ENCODE results near the gene CACNA1C. TPM values are rescaled to one million over a fixed set of nuclear protein-coding genes. Genes with fewer than 3 reads are reported as not detected.

The CACNA1C gene
- total RNA-seq, 4 donors from 2014 or later, result 9.7 to 42.1 (median 18.1) TPM

DNA sequence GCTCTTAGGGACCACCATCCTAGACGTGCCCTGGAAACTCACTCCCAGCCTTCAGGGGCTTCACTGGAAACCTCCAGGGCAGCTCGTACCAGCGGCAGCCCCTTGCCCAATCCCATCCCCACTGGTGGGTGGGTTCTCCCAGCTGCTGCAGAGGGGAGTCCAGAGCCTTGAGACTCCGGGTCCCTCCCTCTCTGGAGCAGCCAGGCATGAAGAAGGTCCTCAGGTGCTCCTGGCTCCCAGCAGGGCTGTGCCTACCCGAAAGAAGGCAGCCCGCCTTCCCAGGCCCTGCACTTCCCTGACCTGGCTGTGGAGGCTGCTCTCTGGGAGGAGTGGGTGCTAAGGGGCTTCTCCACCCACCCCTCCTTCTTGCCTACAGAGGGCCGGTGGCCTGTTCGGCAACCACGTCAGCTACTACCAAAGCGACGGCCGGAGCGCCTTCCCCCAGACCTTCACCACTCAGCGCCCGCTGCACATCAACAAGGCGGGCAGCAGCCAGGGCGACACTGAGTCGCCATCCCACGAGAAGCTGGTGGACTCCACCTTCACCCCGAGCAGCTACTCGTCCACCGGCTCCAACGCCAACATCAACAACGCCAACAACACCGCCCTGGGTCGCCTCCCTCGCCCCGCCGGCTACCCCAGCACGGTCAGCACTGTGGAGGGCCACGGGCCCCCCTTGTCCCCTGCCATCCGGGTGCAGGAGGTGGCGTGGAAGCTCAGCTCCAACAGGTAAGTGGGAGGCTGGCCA is 626.5 kb downstream of the CACNA1C start:
- Histone ChIP-seq H3K27me3 (no peaks in the 10 kb centered on the region), H3K4me3 (no peak overlapping the region), H3K27ac (no peak overlapping the region), H3K9me3 (no peaks in the 10 kb centered on the region), H3K36me3 (no peaks in the 10 kb centered on the region), H3K4me1 (no peaks in the 10 kb centered on the region)
- TF ChIP-seq, protein P1, sequence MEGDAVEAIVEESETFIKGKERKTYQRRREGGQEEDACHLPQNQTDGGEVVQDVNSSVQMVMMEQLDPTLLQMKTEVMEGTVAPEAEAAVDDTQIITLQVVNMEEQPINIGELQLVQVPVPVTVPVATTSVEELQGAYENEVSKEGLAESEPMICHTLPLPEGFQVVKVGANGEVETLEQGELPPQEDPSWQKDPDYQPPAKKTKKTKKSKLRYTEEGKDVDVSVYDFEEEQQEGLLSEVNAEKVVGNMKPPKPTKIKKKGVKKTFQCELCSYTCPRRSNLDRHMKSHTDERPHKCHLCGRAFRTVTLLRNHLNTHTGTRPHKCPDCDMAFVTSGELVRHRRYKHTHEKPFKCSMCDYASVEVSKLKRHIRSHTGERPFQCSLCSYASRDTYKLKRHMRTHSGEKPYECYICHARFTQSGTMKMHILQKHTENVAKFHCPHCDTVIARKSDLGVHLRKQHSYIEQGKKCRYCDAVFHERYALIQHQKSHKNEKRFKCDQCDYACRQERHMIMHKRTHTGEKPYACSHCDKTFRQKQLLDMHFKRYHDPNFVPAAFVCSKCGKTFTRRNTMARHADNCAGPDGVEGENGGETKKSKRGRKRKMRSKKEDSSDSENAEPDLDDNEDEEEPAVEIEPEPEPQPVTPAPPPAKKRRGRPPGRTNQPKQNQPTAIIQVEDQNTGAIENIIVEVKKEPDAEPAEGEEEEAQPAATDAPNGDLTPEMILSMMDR (IDR thresholded peaks at IDR 0.05), result no peak
- TF ChIP-seq POLR2A (IDR thresholded peaks at IDR 0.05), result no peak
- no peak for DNase-seq

DNA sequence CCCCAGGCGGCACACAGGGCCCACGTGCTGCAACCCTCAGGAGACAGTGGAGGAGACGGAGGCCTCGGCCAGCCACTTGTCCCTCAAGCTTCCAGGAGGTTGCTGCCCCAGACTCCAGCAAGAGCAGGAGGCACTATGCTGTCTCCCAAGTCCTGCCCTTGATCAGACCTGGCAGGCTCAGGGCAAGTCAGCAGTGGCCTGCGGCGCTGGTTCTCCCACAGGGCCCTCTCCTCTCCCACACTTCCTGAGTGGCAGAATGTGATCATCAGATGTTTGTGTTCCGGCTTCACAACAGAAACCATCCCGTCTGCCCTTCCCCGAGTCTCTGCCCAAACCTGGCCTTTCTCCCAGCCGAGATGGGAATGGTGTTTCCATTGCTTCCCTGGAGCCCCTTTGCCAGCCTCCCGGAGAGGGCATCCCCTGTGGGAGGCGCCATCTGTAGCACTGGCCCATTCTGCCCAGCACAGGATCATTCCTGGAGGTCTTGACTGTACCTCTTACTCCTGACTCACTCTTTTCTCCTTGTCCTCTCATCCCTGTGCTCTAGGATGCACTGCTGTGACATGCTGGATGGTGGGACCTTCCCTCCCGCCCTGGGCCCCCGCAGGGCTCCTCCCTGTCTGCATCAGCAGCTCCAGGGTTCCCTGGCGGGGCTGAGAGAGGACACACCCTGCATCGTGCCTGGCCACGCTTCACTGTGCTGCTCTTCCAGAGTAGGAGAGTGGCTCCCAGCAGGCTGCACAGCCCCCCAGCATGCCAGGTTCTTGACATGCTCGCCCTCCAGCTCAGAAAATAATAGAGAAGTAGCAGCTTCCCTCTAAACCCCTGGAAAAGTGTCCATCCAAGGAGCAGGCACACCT is 627.3 kb downstream of the CACNA1C start:
- Histone ChIP-seq H3K4me1 (no peaks in the 10 kb centered on the region), H3K27ac (no peak overlapping the region), H3K36me3 (no peaks in the 10 kb centered on the region), H3K27me3 (no peaks in the 10 kb centered on the region), H3K4me3 (no peak overlapping the region), H3K9me3 (no peaks in the 10 kb centered on the region)
- DNase-seq, result no peak
- TF ChIP-seq POLR2A (IDR thresholded peaks at IDR 0.05), result no peak
- TF ChIP-seq, protein P1 (IDR thresholded peaks at IDR 0.05), result no peak

DNA sequence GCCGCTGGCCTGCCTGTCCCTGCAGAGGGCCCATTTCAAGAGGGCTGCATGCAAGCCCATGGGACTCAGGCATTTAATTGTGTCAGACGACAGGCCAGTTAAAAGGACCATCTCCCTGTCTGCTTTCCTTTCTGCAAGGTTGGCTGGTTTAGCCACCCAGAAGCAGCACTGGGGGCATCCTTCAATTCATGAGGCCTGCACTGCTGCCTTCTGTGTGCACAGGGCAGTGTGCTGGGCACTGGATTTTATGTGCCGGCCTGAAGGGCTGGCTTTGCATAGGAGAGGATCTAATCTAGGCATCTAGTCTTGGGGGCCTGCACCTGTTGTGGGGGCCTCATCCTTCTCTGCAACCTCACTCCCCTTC is 627.9 kb downstream of the CACNA1C start:
- TF ChIP-seq POLR2A (IDR thresholded peaks at IDR 0.05), result no peak
- TF ChIP-seq, protein P1 (IDR thresholded peaks at IDR 0.05), result no peak

DNA sequence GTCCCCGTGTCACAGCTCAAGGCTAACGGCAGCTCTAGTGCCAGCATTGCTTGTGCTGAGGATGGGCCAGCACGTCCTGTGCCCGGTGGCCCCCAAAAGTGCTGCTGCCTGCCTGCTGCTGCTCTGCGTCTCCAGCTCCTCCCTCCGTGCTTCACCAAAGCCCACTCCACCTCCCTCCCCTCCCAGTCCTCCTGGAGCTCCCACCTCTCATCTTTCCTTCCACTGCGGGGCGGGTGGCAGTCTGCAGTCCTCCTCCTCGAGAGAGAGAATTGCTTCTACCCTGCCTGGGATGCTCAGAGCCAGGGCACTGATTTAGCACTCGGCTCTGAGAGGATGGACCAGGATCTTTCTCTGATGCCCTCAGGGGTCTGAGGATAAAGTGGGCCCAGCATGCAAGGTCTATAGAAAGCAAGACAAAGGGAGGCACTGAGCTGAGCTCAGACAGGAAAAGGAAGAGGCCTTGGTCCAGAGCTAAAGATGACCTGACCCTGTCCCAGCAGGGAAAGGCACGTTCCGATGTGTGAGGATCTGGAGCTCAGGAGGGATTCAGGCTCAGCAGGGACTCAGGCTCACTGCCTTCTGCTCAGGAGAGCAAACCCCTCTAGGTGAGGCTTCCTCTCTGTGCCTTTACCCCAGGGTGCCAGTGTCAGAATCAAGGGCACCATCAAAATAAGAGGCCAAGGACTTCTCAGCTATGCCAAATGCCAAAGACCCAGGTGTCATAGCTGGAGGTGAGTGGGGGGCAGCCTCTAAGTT is 628.8 kb downstream of the CACNA1C start:
- Histone ChIP-seq H3K36me3 (no peaks in the 10 kb centered on the region), H3K4me3 (no peak overlapping the region), H3K9me3 (no peaks in the 10 kb centered on the region), H3K27ac (no peak overlapping the region), H3K4me1 (no peaks in the 10 kb centered on the region), H3K27me3 (no peaks in the 10 kb centered on the region)
- no peak for DNase-seq
- TF ChIP-seq, protein P1 (IDR thresholded peaks at IDR 0.05), result no peak
- no peak for TF ChIP-seq POLR2A (IDR thresholded peaks at IDR 0.05)

More for the DNA sequence above, 627.9 kb downstream of the CACNA1C start:
- no peak for DNase-seq
- no peaks in the 10 kb centered on the region for H3K27me3 ChIP-seq
- no peak overlapping the region for H3K27ac ChIP-seq
- no peaks in the 10 kb centered on the region for H3K36me3 ChIP-seq
- no peaks in the 10 kb centered on the region for H3K4me1 ChIP-seq
- no peak overlapping the region for H3K4me3 ChIP-seq
- no peaks in the 10 kb centered on the region for H3K9me3 ChIP-seq
